ENCODE measurements around the gene SPPL2C.

DNA sequence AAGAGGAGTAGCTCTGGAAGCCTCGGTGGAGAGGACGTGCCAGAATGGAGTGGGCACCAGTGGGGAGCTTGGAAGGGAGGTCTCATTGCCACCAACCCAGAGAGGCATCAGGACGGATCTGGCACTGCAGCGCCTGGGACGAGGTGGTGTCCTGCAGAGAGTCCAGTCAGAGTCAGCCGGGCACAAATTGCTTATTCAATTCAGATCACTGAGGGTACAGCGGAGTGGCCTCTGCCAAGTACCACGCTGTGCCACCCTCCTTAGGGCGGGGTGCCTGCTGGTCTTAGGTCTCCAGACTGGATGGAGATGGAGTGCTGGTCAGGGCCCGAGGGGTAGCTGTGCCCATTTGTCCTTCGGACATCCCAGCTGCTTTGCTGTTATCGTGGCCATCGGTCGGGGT is 18.9 kb upstream of the SPPL2C start:
- no peak for TF ChIP-seq CTCF (conservative IDR thresholded peaks at IDR 0.05 in 1 of 2, IDR thresholded peaks at IDR 0.05 in 1 of 2; ENCODE audit: extremely low read depth in 1 of 2, insufficient read depth in 1 of 2, low read depth in 1 of 2, low read length in 2 of 2)
- no peak for TF ChIP-seq EZH2 (IDR thresholded peaks at IDR 0.05; ENCODE audit: borderline replicate concordance, low read length)
